IMR-90 (cell line): ENCODE data around the gene LHPP. TPM values are rescaled to one million over a fixed set of nuclear protein-coding genes. Genes with fewer than 3 reads are reported as not detected.

Source experiments
- ATAC-seq: fragments of 200-7000 bp; cut with Tn5 transposase; 2 replicates; pipeline ENCODE4 v1.9.1; 2020; ENCODE audit warnings: low read depth, mild to moderate bottlenecking, moderate library complexity
- BruUV-seq: library from RNA; stranded (reverse); fragments of 400-500 nt; replicated peaks from 2 replicates; lab custom pipeline; 2021; lab: Mats Ljungman, UMichigan
- CTCF ChIA-PET: fragments of 300-600 bp; formaldehyde crosslinking; extraction: SDS; loops from one replicate; lab custom pipeline; 2021; ENCODE audit warnings: antibody characterized with exemption; lab: Yijun Ruan, JAX
- POLR2A ChIA-PET: fragments of 300-600 bp; sonication (Branson Sonifier 250); formaldehyde crosslinking; loops from one replicate; lab custom pipeline; 2022; ENCODE audit warnings: antibody characterized with exemption; ENCODE audit not compliant: unreplicated experiment; lab: Charles Lee
- DNase-seq: peaks from one replicate; pipeline ENCODE4 v3.0.0; 2013
- H2AFZ ChIP-seq: replicated peaks from 2 replicates; pipeline ENCODE3; 2013; ENCODE audit warnings: low read length, mild to moderate bottlenecking; ENCODE audit not compliant: poor library complexity
- H2AK5ac ChIP-seq: 2 replicates; pipeline ENCODE4 v1.6.1; 2013; ENCODE audit warnings: low read depth, low read length, inconsistent platforms
- H2AK9ac ChIP-seq: replicated peaks from 2 replicates; pipeline ENCODE3; 2013; ENCODE audit warnings: mild to moderate bottlenecking, low read depth, low read length, moderate library complexity; ENCODE audit not compliant: poor library complexity
- H2BK120ac ChIP-seq: 2 replicates; pipeline ENCODE4 v1.6.1; 2013; ENCODE audit warnings: low read depth, low read length, inconsistent platforms
- H2BK15ac ChIP-seq: 3 replicates; pipeline ENCODE4 v1.6.1; 2013; ENCODE audit warnings: low read depth, low read length, inconsistent platforms
- H2BK20ac ChIP-seq: 2 replicates; pipeline ENCODE4 v1.6.1; 2013; ENCODE audit warnings: low read depth, mild to moderate bottlenecking, inconsistent platforms, low read length, moderate library complexity
- H2BK5ac ChIP-seq: 2 replicates; pipeline ENCODE4 v1.6.1; 2013; ENCODE audit warnings: mild to moderate bottlenecking, low read depth, low read length, inconsistent platforms; ENCODE audit not compliant: poor library complexity, severe bottlenecking
- H3K14ac ChIP-seq: replicated peaks from 2 replicates; pipeline ENCODE4 v1.6.1; 2013; ENCODE audit warnings: low read depth, low read length, inconsistent platforms
- H3K18ac ChIP-seq: 2 replicates; pipeline ENCODE4 v1.6.1; 2013; ENCODE audit warnings: low read depth, low read length, control low read depth
- H3K23ac ChIP-seq: 2 replicates; pipeline ENCODE4 v1.6.1; 2013; ENCODE audit warnings: low read depth, low read length, inconsistent platforms
- H3K27ac ChIP-seq: 2 replicates; pipeline ENCODE4 v1.5.1; 2013; ENCODE audit warnings: mild to moderate bottlenecking, control low read depth, low read length; ENCODE audit not compliant: insufficient read depth
- H3K27me3 ChIP-seq: 2 replicates; pipeline ENCODE4 v1.6.1; 2013; ENCODE audit warnings: low read length; ENCODE audit not compliant: control insufficient read depth, insufficient read depth
- H3K36me3 ChIP-seq: 2 replicates; pipeline ENCODE4 v1.6.1; 2013; ENCODE audit warnings: low read length, mixed read lengths; ENCODE audit not compliant: control insufficient read depth, insufficient read depth
- H3K4ac ChIP-seq: 2 replicates; pipeline ENCODE4 v1.6.1; 2013; ENCODE audit warnings: low read depth, low read length, inconsistent platforms
- H3K4me1 ChIP-seq: 2 replicates; pipeline ENCODE4 v1.6.1; 2013; ENCODE audit warnings: low read length, mixed read lengths; ENCODE audit not compliant: control insufficient read depth, insufficient read depth
- H3K4me2 ChIP-seq: 2 replicates; pipeline ENCODE4 v1.6.1; 2013; ENCODE audit warnings: low read depth, mild to moderate bottlenecking, control low read depth, low read length, moderate library complexity
- H3K4me3 ChIP-seq: 2 replicates; pipeline ENCODE4 v1.5.1; 2013; ENCODE audit warnings: low read depth, mild to moderate bottlenecking, control low read depth, low read length, moderate library complexity; ENCODE audit not compliant: insufficient read depth
- H3K56ac ChIP-seq: 2 replicates; pipeline ENCODE4 v1.6.1; 2013; ENCODE audit warnings: low read length, inconsistent platforms; ENCODE audit not compliant: insufficient read depth; ENCODE audit errors: extremely low read depth
- H3K79me1 ChIP-seq, 2 experiments: 2 replicates each; pipeline ENCODE4 v1.6.1; 2013; ENCODE audit warnings: low read length in 2 of 2, inconsistent platforms in 1 of 2, low read depth in 1 of 2
- H3K9ac ChIP-seq: 2 replicates; pipeline ENCODE4 v1.6.1; 2013; ENCODE audit warnings: low read depth, low read length, control low read depth
- H3K9me1 ChIP-seq: 2 replicates; pipeline ENCODE4 v1.6.1; 2013; ENCODE audit warnings: low read length, inconsistent platforms; ENCODE audit not compliant: insufficient read depth
- H3K9me3 ChIP-seq: 2 replicates; pipeline ENCODE4 v1.6.1; 2013; ENCODE audit warnings: low read length; ENCODE audit not compliant: control insufficient read depth, insufficient read depth
- H4K20me1 ChIP-seq: 2 replicates; pipeline ENCODE4 v1.6.1; 2013; ENCODE audit warnings: low read length, inconsistent platforms; ENCODE audit not compliant: insufficient read depth
- H4K5ac ChIP-seq: 2 replicates; pipeline ENCODE4 v1.6.1; 2013; ENCODE audit warnings: mild to moderate bottlenecking, low read depth, low read length, control low read depth
- H4K8ac ChIP-seq, 2 experiments: 2 replicates each; pipeline ENCODE4 v1.6.1; 2013; ENCODE audit warnings: low read depth in 2 of 2, low read length in 2 of 2, control low read depth in 1 of 2, inconsistent platforms in 1 of 2
- H4K91ac ChIP-seq: 2 replicates; pipeline ENCODE4 v1.6.1; 2013; ENCODE audit warnings: low read depth, low read length, inconsistent platforms; ENCODE audit not compliant: insufficient read depth
- BHLHE40 ChIP-seq: fragments of 150-350 bp; IDR thresholded peaks from 2 replicates; pipeline ENCODE4 v1.6.1; 2016; ENCODE audit warnings: mild to moderate bottlenecking, low read depth, low read length
- CEBPB ChIP-seq: IDR thresholded peaks from 2 replicates; pipeline ENCODE4 v1.6.1; 2012; ENCODE audit warnings: low read depth, low read length, improper control_type of control experiment
- CHD1 ChIP-seq: IDR thresholded peaks from 2 replicates; pipeline ENCODE4 v1.6.1; 2012; ENCODE audit warnings: low read depth, low read length, improper control_type of control experiment
- CTCF ChIP-seq: conservative IDR thresholded peaks from 2 replicates; pipeline ENCODE4 v1.5.1; 2012; ENCODE audit warnings: mild to moderate bottlenecking, low read depth, low read length, improper control_type of control experiment
- ELK1 ChIP-seq: fragments of 150-350 bp; IDR thresholded peaks from 2 replicates; pipeline ENCODE4 v1.6.1; 2016; ENCODE audit warnings: low read depth, mild to moderate bottlenecking, low read length, moderate library complexity, borderline replicate concordance
- FOS ChIP-seq: fragments of 150-350 bp; IDR thresholded peaks from 2 replicates; pipeline ENCODE4 v1.6.1; 2016; ENCODE audit warnings: low read depth, low read length
- MAFK ChIP-seq: IDR thresholded peaks from 2 replicates; pipeline ENCODE4 v1.6.1; 2012; ENCODE audit warnings: low read depth, low read length, improper control_type of control experiment
- MAZ ChIP-seq: IDR thresholded peaks from 2 replicates; pipeline ENCODE4 v1.6.1; 2012; ENCODE audit warnings: low read depth, mild to moderate bottlenecking, low read length, improper control_type of control experiment, moderate library complexity, borderline replicate concordance
- MXI1 ChIP-seq: IDR thresholded peaks from 2 replicates; pipeline ENCODE4 v1.6.1; 2012; ENCODE audit warnings: low read depth, mild to moderate bottlenecking, low read length, moderate library complexity, borderline replicate concordance
- NFE2L2 ChIP-seq: fragments of 150-350 bp; IDR thresholded peaks from 2 replicates; pipeline ENCODE4 v1.6.1; 2016; ENCODE audit warnings: low read depth, mild to moderate bottlenecking, low read length
- POLR2A ChIP-seq: IDR thresholded peaks from 2 replicates; pipeline ENCODE4 v1.6.1; 2012; ENCODE audit warnings: mild to moderate bottlenecking, low read depth, low read length
- RAD21 ChIP-seq: IDR thresholded peaks from 2 replicates; pipeline ENCODE4 v1.6.1; 2012; ENCODE audit warnings: low read length, improper control_type of control experiment
- RCOR1 ChIP-seq: IDR thresholded peaks from 2 replicates; pipeline ENCODE4 v1.6.1; 2012; ENCODE audit warnings: mild to moderate bottlenecking, low read length, improper control_type of control experiment; ENCODE audit not compliant: insufficient replicate concordance
- RFX5 ChIP-seq: IDR thresholded peaks from 2 replicates; pipeline ENCODE4 v1.8.0; 2012; ENCODE audit warnings: low read depth, mild to moderate bottlenecking, low read length, moderate library complexity
- USF2 ChIP-seq: fragments of 150-350 bp; IDR thresholded peaks from 2 replicates; pipeline ENCODE4 v1.6.1; 2017; ENCODE audit warnings: mild to moderate bottlenecking, antibody characterized with exemption, low read length, low read depth
- WGBS, 2 experiments: methylation state at CpG; one replicate each; pipeline versions ENCODE4 v1.1.5 to v1.1.7; 2013; ENCODE audit warnings: missing lambda C conversion rate in 2 of 2; ENCODE audit not compliant: insufficient read length in 1 of 2; ENCODE audit errors: extremely low coverage in 2 of 2; 5-methylcytosine and 5-hydroxymethylcytosine counted together
- dilution Hi-C: fragments of 300-500 bp; cut with HindIII; formaldehyde crosslinking; loops from one replicate; pipeline ENCODE4 v1.14.3; 2018; ENCODE audit warnings: low sequenced_read_pairs; ENCODE audit not compliant: unreplicated experiment
- in situ Hi-C: fragments of 300-500 bp; cut with MboI; formaldehyde crosslinking; loops from 3 replicates; pipeline ENCODE4 v1.14.3; 2019; ENCODE audit warnings: low sequenced_read_pairs, inconsistent platforms, mixed read lengths
- intact Hi-C: fragments of 100-400 bp; cut with micrococcal nuclease; formaldehyde crosslinking; loops from 2 replicates; pipeline ENCODE4 v1.10.0; 2022
- polyA plus RNA-seq, 3 experiments: library from polyadenylated mRNA; depleted of rRNA; stranded (reverse); fragments of >200 nt; gene quantifications; 2 replicates each; pipeline ENCODE4 v1.2.3, GENCODE V29; 2012; ENCODE audit warnings: low replicate concordance in 1 of 3
- total RNA-seq: library from RNA; depleted of rRNA; stranded (reverse); fragments of >200 nt; gene quantifications from 2 replicates; pipeline ENCODE4 v1.2.3, GENCODE V29; 2012

The LHPP gene
- total and polyA plus RNA-seq, 2 of the 4 experiments (the other 2 are of a cell fraction): 2.7 to 8.3 TPM

- WGBS, 2 experiments: 71% methylated on average over 4 of the region's 11 CpGs; no CpG with 5 or more reads in 1 of the 2 experiments
- Histone ChIP-seq H3K14ac (no peak overlapping the region), H3K9me1 (no peaks in the 10 kb centered on the region), H3K27ac (no peak overlapping the region), H3K27me3 (no peaks in the 10 kb centered on the region), H3K9ac (no peak overlapping the region), H3K36me3 (no peaks in the 10 kb centered on the region), H3K4me1 (no peaks in the 10 kb centered on the region), H3K18ac (no peak overlapping the region), H2AK5ac (no peak overlapping the region), H4K91ac (no peak overlapping the region), H3K4me2 (no peak overlapping the region), H4K20me1 (no peaks in the 10 kb centered on the region; the same call in 1 of the 2 replicates), H2BK20ac (no peak overlapping the region), H3K9me3 (no peaks in the 10 kb centered on the region), H2AK9ac (no peak overlapping the region), H3K79me1 (no peaks in the 10 kb centered on the region), H3K56ac (no peak overlapping the region), H3K4ac (no peak overlapping the region), H4K8ac (no peak overlapping the region), H2BK15ac (no peak overlapping the region), H3K23ac (no peak overlapping the region), H2AFZ (no peak overlapping the region), H4K5ac (no peak overlapping the region), H2BK120ac (no peak overlapping the region), H3K4me3 (no peak overlapping the region), H2BK5ac (no peak overlapping the region)
- CTCF ChIA-PET: no interaction called here
- dilution Hi-C loops: no loop called here
- in situ Hi-C loops: no loop called here
- DNase-seq (no peak), ATAC-seq (no peak)
- TF ChIP-seq RCOR1 (no peak), CHD1 (no peak), CTCF (no peak), USF2 (no peak), BHLHE40 (no peak), MXI1 (no peak), NFE2L2 (no peak), MAFK (no peak), POLR2A (no peak), FOS (no peak), CEBPB (no peak), MAZ (no peak), RAD21 (no peak), ELK1 (no peak), RFX5 (no peak)
- POLR2A ChIA-PET: no interaction called here
- no TSS peak for BruUV-seq
- intact Hi-C loops: no loop called here
Measured at GRCh38 chr10:124611738-124612137, 150.1 kb downstream of the LHPP start.
